Measurements from ENCODE around the gene EPS8.

- no peak for TF ChIP-seq CTCF (IDR thresholded peaks at IDR 0.05; ENCODE audit: borderline replicate concordance, extremely low read depth, low read length, poor library complexity, severe bottlenecking)
- TF ChIP-seq EZH2 (IDR thresholded peaks at IDR 0.05; ENCODE audit: borderline replicate concordance, low read depth, low read length, severe bottlenecking), result no peak
These were observed 8.6 kb upstream of the EPS8 start for GRCh38 chr12:15797818-15798217.

Measured in DND-41 (cell line).